Hematopoietic multipotent progenitor cell treated with erythropoietin and hydrocortisone succinate and interleukin-3 and kit ligand, for 6 days (in vitro differentiated cells): Measurements from ENCODE around the gene MYO10.
A peak's percentile ranks its signal among the peaks of the same experiment; 100 is the strongest.
"Not testable (repeated sequence)": the region's sequence is repeated elsewhere in the genome, so short reads cannot be mapped to it uniquely, and the experiment has no call there.

Experiments
- DNase-seq: peaks from one replicate; pipeline ENCODE4 v3.0.0-alpha.2; 2015

The MYO10 gene

GRCh38 chr5:16664368-16664767 lies 271.7 kb downstream of the MYO10 start:
- no peak for DNase-seq

DNA sequence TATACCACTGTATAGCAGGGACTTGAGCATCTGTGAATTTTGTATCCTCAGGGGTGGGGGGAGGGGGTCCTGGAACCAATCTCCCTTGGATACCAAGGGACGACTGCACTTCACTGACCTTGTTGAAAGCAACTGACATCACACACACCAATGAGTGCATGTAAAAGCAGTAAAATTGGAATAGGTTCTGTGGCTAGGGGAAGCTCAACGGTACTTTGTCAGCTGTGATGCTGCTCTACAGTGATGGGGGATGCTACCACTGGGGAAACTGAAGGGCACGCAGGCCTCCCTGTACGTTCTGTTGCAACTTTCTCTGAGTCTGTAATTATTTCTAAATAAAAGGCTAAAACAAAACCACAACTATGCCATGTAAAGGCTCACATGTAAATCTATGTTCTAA lies 272.2 kb downstream of the MYO10 start:
- DNase-seq: no peak

- no peak for DNase-seq
Observed at GRCh38 chr5:16661713-16662112, 274.4 kb downstream of the MYO10 start.

DNA sequence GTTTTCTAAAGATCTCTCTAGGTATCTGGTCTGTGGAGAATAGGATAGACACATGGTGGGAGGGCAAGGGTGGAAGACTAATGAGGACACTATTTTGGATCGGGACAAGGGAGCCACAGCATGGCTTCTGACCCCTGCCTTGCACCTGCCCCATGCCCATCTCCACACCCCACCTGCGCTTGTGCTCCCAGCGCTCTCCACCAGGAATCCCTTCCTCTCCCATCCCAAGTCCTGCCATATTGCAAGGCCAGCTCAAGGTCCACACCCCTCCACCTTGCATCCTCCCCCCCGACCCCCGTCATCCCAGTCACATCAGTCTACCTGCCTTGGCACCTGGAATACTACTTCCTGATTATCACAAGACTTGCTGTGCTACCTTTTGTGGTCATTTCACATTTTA lies 275.1 kb downstream of the MYO10 start:
- DNase-seq: no peak

- DNase-seq: no peak
Observed at GRCh38 chr5:16659536-16659935, 276.6 kb downstream of the MYO10 start.

DNA sequence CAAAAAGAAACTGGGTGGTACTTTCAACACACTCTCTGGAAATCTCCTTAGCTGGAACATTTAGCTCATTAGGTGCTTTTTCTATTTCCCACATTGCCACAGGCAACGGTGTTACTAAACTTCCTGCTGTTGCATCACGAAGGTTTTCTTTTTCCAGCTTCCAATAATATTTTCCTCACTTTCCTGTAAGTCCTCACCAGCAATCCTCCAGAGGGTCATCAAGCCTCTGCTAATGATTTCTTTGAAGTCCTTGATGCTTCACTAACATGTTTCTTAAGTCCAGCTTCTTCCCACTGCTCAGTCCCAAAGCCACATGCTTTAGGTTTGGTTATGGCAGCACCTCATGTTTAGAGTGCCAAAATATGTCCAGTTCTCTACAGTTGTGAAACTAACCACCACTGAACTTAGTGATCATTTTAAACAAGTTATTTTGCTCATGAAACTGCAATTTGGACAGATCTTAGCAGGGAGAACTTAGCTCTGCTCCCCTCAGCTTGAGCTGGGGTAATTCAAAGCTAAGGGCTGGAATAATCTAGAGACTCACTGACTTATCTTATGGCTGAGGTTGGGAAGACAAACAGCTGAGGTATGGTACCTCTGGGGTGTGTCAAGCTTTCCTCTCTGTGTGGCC lies 279.4 kb downstream of the MYO10 start:
- no peak for DNase-seq

DNA sequence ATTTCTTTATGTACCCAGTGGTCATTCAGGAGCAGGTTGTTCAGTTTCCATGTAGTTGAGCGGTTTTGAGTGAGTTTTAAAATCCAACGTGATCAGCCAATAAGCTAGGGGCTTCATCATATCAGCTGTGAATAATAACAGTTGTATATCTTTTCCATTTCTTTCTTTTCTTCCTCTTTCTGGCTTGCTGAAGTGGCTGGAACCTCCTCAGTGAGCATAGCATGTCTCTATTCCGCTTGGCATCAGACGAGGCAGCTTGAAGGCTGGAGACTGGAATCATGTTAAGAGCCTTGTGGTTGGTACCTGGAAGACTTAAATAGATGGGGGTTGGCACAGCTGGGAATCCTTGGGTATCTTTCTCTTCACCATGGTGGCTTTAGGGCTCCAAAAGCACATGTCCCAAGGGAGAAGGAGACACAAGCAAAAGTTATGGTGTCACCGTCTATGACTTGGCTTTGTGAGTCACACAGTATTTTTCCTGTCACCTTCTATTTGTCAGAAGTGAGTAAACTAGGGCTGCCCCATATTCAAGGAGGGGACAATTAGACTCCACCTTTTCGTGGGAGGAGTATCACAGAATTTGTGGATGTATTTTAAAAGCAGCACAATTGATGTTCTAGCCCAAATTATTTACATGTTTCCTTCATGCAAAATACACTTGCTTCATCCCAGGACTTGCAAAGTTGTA lies 281.3 kb downstream of the MYO10 start:
- DNase-seq: no peak

DNA sequence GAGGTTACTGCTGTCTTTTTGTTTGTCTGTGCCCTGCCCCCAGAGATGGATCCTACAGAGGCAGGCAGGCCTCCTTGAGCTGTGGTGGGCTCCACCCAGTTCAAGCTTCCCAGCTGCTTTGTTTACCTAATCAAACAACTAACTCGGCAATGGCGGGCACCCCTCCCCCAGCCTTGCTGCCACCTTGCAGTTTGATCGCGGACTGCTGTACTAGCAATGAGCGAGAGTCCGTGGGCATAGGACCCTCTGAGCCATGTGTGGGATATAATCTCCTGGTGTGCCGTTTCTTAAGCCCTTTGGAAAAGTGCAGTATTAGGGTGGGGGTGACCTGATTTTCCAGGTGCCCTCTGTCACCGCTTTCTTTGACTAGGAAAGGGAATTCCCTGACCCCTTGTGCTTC lies 287.3 kb downstream of the MYO10 start:
- DNase-seq: not testable (repeated sequence)

GRCh38 chr5:16644301-16644889 lies 291.7 kb downstream of the MYO10 start:
- no peak for DNase-seq

DNA sequence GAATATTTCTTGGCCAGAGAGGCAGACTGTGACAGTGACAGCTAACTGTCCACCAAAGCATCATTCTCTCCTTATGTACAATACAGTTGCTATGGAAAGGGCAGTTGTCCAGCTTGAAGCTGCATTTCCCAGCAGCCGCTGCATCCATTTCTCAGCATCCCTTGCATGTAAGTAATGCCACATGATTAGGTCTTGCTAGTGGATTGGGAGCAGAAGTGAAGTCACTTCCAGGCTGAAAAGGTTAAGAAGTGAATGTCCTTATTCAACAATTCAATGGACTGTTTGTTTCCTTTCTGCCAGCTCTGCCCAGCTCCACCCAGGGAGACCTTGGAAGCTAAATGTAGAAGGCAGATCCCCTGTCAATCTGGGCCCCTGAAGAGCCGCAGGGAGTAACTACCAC lies 293.2 kb downstream of the MYO10 start:
- DNase-seq: no peak

- no peak for DNase-seq
Observed at GRCh38 chr5:16639206-16639605, 296.9 kb downstream of the MYO10 start.

DNA sequence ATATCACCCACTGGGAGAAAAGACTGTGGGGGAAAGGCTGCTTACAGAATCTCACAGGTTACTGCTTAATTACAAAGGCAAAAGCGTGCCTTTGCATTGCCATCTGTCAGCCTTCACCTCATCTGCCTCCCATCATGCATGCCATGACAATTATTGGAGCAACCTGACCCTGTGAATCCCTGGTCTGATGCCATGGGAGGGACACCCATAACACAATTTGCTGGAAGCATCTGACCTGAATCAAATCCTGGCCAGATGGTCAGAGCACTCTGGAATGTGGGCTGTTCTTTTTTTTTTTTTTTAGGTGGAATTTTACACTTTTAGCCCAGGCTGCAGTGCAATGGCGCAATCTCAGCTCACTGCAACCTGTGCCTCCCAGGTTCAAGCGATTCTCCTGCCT lies 307.7 kb downstream of the MYO10 start:
- DNase-seq: no peak

DNA sequence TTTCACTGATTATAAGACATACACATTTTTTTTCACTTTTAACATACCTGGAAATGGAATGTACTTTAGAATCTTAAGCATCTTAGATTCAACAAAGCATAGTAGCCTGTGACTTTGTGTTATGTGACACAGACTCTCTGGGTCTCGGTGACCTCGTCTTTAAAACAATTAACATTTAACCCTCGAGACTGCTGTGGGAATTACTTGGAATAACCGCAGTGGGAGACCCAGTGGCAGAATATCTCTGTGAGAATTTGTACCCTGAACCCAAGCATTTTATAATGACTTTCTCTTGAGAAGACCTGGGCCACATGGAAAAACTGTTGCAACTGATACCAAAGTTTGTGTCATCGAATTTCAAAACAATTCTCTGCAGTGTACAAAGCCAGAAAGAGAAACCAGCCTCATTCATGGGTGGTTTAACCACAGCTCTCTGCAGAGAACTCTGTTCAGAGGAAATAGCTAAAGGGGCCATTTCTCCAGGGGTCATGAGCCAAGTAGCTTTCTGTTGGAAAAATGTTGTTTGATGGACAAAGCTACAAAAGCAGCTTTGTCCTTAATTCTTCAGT lies 309.3 kb downstream of the MYO10 start:
- DNase-seq: peak; percentile 67

GRCh38 chr5:16625096-16625495 lies 311.0 kb downstream of the MYO10 start:
- DNase-seq: peak; percentile 41

GRCh38 chr5:16619136-16619535 lies 317.0 kb downstream of the MYO10 start:
- DNase-seq: no peak

- DNase-seq: no peak
Observed at GRCh38 chr5:16618138-16618897, 317.8 kb downstream of the MYO10 start.

GRCh38 chr5:16617274-16617968 lies 318.7 kb downstream of the MYO10 start:
- peak; percentile 14 for DNase-seq

GRCh38 chr5:16616536-16617273 lies 319.4 kb downstream of the MYO10 start, which contains the start of gene RETREG1:
Gene RETREG1 (minus strand): TSS chr5:16616997. CDS start chr5:16616971, 26 bp downstream.
- DNase-seq: peak; percentile 47

DNA sequence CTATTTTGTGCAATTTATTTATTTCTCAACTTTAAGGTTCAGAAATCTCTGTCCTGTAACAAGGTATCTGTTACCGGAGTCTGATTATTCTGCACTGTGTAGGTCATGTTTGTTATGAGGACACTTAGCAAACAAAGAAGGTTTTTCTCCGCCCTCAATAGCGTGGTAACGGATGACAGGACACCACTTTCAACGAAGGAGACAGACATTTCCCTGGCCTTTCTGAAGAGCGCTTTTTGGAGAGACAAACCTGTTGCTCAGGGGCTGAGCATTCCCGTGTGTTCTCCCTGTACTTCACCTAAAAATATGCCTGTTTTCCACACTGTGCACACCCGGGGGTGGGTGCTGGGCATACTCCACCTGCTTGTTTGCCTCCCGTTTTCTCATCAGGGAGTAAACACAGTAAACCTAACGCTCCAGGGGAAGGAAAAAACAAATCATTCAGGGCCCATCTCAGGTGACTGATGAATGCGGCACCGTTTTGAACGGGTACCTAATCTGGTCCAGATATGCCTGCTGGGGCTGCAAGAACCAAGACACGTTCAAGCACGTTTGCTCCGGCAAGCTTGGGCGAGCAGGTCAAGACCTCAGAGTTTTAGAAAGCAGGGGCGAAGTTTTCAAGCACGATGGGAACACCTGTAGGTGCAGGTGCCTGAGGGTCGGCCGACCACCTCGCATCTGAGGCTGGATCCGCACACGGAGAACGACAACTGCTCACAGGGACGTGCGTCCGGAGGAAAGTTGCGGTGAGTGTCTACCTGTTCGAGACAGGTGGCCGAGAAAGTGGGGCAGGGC lies 320.1 kb downstream of the MYO10 start:
- no peak for DNase-seq

- DNase-seq: no peak
Observed at GRCh38 chr5:16612007-16612406, 324.1 kb downstream of the MYO10 start.
